Measurements from ENCODE around the gene SNX14. TPM values are rescaled to one million over a fixed set of nuclear protein-coding genes. Genes with fewer than 3 reads are reported as not detected.

Gene SNX14
- total and polyA plus RNA-seq, 2 of the 13 experiments (the other 11 are each of a cell fraction or from before 2014, with no cell fraction given), result 83.5 to 112 TPM

DNA sequence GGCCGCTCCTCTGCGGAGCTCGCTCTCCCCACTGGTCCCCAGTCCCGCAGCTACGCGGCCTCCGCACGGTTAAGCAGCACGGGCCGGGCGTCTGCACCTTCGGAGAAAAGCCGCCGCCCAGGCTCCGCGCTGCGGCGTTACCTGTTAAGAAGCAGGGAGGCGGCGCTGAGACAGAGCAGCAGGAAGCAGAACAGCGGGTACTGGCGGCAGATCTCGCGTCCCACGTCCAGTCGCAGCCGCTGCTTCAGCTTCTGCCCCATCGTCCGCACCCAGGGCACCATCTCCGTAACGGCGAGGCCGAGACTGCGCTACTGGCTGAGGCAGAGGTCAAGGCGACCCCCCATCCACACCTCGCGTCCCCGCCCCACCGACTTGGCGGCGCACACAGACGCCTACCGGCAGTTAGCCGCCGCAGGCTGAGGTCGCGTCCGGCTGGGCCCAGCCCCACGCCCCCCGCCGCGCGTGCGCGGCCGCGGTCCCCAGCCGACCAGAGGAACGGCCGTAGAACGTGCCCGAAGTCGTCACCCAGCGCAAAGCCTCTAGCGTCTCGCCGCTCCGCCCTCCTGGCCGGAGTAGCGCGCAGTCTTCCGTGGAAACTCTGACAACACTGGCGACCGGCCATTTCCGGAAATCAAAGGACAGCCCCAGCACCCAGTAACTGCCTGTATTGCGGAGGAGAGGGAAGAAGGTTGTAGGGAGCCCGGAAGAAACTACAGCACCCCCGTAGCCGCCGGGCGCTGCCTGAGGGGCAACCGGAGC is at the start of gene SNX14 (continued):
- TF ChIP-seq ZNF556 (CRISPR knock-in tag; IDR thresholded peaks at IDR 0.05; ENCODE audit: borderline replicate concordance), result peak; percentile 74
- peak; percentile 81 for TF ChIP-seq TBX2 (CRISPR knock-in tag; IDR thresholded peaks at IDR 0.05; ENCODE audit: borderline replicate concordance)
- no peak for TF ChIP-seq MLLT10 (CRISPR knock-in tag; IDR thresholded peaks at IDR 0.05)
- no peak for TF ChIP-seq PPARG (CRISPR knock-in tag; conservative IDR thresholded peaks at IDR 0.05)
- peak; percentile 79 for TF ChIP-seq WIZ (CRISPR knock-in tag; IDR thresholded peaks at IDR 0.05)
- peak; percentile 89; the same call in 1 of the 2 replicates for TF ChIP-seq CHCHD3 (CRISPR knock-in tag; IDR thresholded peaks at IDR 0.05)
- TF ChIP-seq, protein P1, sequence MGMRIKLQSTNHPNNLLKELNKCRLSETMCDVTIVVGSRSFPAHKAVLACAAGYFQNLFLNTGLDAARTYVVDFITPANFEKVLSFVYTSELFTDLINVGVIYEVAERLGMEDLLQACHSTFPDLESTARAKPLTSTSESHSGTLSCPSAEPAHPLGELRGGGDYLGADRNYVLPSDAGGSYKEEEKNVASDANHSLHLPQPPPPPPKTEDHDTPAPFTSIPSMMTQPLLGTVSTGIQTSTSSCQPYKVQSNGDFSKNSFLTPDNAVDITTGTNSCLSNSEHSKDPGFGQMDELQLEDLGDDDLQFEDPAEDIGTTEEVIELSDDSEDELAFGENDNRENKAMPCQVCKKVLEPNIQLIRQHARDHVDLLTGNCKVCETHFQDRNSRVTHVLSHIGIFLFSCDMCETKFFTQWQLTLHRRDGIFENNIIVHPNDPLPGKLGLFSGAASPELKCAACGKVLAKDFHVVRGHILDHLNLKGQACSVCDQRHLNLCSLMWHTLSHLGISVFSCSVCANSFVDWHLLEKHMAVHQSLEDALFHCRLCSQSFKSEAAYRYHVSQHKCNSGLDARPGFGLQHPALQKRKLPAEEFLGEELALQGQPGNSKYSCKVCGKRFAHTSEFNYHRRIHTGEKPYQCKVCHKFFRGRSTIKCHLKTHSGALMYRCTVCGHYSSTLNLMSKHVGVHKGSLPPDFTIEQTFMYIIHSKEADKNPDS (CRISPR knock-in tag; IDR thresholded peaks at IDR 0.05), result no peak; the same call in 1 of the 2 replicates
- no peak for TF ChIP-seq SIX4 (CRISPR knock-in tag; IDR thresholded peaks at IDR 0.05)
- TF ChIP-seq, protein P2, sequence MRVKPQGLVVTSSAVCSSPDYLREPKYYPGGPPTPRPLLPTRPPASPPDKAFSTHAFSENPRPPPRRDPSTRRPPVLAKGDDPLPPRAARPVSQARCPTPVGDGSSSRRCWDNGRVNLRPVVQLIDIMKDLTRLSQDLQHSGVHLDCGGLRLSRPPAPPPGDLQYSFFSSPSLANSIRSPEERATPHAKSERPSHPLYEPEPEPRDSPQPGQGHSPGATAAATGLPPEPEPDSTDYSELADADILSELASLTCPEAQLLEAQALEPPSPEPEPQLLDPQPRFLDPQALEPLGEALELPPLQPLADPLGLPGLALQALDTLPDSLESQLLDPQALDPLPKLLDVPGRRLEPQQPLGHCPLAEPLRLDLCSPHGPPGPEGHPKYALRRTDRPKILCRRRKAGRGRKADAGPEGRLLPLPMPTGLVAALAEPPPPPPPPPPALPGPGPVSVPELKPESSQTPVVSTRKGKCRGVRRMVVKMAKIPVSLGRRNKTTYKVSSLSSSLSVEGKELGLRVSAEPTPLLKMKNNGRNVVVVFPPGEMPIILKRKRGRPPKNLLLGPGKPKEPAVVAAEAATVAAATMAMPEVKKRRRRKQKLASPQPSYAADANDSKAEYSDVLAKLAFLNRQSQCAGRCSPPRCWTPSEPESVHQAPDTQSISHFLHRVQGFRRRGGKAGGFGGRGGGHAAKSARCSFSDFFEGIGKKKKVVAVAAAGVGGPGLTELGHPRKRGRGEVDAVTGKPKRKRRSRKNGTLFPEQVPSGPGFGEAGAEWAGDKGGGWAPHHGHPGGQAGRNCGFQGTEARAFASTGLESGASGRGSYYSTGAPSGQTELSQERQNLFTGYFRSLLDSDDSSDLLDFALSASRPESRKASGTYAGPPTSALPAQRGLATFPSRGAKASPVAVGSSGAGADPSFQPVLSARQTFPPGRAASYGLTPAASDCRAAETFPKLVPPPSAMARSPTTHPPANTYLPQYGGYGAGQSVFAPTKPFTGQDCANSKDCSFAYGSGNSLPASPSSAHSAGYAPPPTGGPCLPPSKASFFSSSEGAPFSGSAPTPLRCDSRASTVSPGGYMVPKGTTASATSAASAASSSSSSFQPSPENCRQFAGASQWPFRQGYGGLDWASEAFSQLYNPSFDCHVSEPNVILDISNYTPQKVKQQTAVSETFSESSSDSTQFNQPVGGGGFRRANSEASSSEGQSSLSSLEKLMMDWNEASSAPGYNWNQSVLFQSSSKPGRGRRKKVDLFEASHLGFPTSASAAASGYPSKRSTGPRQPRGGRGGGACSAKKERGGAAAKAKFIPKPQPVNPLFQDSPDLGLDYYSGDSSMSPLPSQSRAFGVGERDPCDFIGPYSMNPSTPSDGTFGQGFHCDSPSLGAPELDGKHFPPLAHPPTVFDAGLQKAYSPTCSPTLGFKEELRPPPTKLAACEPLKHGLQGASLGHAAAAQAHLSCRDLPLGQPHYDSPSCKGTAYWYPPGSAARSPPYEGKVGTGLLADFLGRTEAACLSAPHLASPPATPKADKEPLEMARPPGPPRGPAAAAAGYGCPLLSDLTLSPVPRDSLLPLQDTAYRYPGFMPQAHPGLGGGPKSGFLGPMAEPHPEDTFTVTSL (CRISPR knock-in tag; IDR thresholded peaks at IDR 0.05; ENCODE audit: borderline replicate concordance), result peak; percentile 49; the same call in 1 of the 2 replicates
- TF ChIP-seq EED (CRISPR knock-in tag; IDR thresholded peaks at IDR 0.05), result peak; percentile 79; the same call in 1 of the 2 replicates
- TF ChIP-seq, protein P3, sequence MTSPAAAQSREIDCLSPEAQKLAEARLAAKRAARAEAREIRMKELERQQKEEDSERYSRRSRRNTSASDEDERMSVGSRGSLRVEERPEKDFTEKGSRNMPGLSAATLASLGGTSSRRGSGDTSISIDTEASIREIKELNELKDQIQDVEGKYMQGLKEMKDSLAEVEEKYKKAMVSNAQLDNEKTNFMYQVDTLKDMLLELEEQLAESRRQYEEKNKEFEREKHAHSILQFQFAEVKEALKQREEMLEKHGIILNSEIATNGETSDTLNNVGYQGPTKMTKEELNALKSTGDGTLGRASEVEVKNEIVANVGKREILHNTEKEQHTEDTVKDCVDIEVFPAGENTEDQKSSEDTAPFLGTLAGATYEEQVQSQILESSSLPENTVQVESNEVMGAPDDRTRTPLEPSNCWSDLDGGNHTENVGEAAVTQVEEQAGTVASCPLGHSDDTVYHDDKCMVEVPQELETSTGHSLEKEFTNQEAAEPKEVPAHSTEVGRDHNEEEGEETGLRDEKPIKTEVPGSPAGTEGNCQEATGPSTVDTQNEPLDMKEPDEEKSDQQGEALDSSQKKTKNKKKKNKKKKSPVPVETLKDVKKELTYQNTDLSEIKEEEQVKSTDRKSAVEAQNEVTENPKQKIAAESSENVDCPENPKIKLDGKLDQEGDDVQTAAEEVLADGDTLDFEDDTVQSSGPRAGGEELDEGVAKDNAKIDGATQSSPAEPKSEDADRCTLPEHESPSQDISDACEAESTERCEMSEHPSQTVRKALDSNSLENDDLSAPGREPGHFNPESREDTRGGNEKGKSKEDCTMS (CRISPR knock-in tag; conservative IDR thresholded peaks at IDR 0.05), result no peak
- no peak for TF ChIP-seq NR2F1 (CRISPR knock-in tag; IDR thresholded peaks at IDR 0.05)
- TF ChIP-seq, protein P4, sequence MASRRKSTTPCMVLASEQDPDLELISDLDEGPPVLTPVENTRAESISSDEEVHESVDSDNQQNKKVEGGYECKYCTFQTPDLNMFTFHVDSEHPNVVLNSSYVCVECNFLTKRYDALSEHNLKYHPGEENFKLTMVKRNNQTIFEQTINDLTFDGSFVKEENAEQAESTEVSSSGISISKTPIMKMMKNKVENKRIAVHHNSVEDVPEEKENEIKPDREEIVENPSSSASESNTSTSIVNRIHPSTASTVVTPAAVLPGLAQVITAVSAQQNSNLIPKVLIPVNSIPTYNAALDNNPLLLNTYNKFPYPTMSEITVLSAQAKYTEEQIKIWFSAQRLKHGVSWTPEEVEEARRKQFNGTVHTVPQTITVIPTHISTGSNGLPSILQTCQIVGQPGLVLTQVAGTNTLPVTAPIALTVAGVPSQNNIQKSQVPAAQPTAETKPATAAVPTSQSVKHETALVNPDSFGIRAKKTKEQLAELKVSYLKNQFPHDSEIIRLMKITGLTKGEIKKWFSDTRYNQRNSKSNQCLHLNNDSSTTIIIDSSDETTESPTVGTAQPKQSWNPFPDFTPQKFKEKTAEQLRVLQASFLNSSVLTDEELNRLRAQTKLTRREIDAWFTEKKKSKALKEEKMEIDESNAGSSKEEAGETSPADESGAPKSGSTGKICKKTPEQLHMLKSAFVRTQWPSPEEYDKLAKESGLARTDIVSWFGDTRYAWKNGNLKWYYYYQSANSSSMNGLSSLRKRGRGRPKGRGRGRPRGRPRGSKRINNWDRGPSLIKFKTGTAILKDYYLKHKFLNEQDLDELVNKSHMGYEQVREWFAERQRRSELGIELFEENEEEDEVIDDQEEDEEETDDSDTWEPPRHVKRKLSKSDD (CRISPR knock-in tag; IDR thresholded peaks at IDR 0.05; ENCODE audit: low read depth), result peak; percentile 63
- TF ChIP-seq ZNF644 (CRISPR knock-in tag; IDR thresholded peaks at IDR 0.05; ENCODE audit: low read depth), result no peak
- TF ChIP-seq EZH2 (conservative IDR thresholded peaks at IDR 0.05; ENCODE audit: low read depth, low read length), result no peak
- TF ChIP-seq ZNF296 (CRISPR knock-in tag; conservative IDR thresholded peaks at IDR 0.05), result no peak; the same call in 1 of the 2 replicates

All from HepG2 (cell line).